Loucy (cell line): ENCODE measurements around the gene LRRC19.

ENCODE experiments used
- EZH2phosphoT487 ChIP-seq: fragments of 200-600 bp; IDR thresholded peaks from 2 replicates; pipeline ENCODE4 v1.6.1; 2018; ENCODE audit warnings: antibody characterized with exemption, mild to moderate bottlenecking, moderate library complexity, borderline replicate concordance
- TF ChIP-seq, protein P1 (sequence below): fragments of 200-600 bp; sonication (generic); conservative IDR thresholded peaks from 2 replicates; pipeline ENCODE4 v1.5.1; 2014; ENCODE audit warnings: mild to moderate bottlenecking, antibody characterized with exemption, low read length

DNA sequence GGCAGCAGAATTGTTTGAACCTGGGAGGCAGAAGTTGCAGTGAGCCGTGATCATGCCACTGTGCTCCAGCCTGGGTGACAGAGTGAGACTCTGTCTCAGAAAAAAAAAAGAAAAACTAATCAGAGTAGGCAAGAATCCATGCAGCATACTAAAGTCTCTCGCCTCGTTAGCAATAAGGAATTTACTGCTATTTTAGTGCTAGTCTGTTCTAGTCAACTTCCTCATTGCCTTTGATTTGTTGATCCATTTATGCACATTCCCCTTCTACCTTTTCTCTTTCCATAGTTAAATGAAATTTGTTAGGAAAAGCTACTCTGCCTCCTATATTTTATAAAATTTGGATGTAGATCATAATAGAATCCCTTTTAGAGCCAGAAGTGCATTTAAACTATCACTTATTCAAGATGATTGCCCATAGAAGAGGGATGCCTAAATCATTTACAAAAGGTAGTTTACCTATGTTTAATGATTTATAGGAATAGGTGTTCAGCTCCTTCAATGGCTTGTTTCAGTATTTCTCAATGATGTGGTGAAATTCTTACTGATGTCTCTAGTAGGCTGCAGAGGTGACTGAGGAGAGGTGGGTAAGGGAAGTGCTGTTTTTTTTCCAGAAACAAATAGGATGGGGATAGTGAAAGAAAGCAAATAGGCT, 1.9 kb downstream of the LRRC19 start:
- TF ChIP-seq, protein P1, sequence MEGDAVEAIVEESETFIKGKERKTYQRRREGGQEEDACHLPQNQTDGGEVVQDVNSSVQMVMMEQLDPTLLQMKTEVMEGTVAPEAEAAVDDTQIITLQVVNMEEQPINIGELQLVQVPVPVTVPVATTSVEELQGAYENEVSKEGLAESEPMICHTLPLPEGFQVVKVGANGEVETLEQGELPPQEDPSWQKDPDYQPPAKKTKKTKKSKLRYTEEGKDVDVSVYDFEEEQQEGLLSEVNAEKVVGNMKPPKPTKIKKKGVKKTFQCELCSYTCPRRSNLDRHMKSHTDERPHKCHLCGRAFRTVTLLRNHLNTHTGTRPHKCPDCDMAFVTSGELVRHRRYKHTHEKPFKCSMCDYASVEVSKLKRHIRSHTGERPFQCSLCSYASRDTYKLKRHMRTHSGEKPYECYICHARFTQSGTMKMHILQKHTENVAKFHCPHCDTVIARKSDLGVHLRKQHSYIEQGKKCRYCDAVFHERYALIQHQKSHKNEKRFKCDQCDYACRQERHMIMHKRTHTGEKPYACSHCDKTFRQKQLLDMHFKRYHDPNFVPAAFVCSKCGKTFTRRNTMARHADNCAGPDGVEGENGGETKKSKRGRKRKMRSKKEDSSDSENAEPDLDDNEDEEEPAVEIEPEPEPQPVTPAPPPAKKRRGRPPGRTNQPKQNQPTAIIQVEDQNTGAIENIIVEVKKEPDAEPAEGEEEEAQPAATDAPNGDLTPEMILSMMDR = no peak
- TF ChIP-seq EZH2phosphoT487 = no peak
